ENCODE results near the gene RAB11FIP4.

RAB11FIP4 gene

GRCh38 chr17:31561469-31562375, 170.2 kb downstream of the RAB11FIP4 start (continued):
- TF ChIP-seq IKZF3 (tag by site-specific recombination; IDR thresholded peaks at IDR 0.05) (0 out of 2 replicates have a peak, but pooled peaks have one; percentile 19), ZNF26 (tag by site-specific recombination; IDR thresholded peaks at IDR 0.05) (no peak), ZNF692 (tag by site-specific recombination; IDR thresholded peaks at IDR 0.05) (no peak), GLIS2 (tag by site-specific recombination; IDR thresholded peaks at IDR 0.05) (0 out of 2 replicates have a peak, but pooled peaks have one; percentile 21), ZBTB26 (tag by site-specific recombination; optimal IDR thresholded peaks at IDR 0.05) (no peak), ZNF423 (tag by site-specific recombination; IDR thresholded peaks at IDR 0.05) (no peak), ZNF596 (tag by site-specific recombination; IDR thresholded peaks at IDR 0.05) (no peak), ZNF704 (tag by site-specific recombination; IDR thresholded peaks at IDR 0.05) (no peak), ZNF404 (tag by site-specific recombination; IDR thresholded peaks at IDR 0.05) (no peak), YY2 (tag by site-specific recombination; IDR thresholded peaks at IDR 0.05) (no peak), ZNF112 (tag by site-specific recombination; IDR thresholded peaks at IDR 0.05) (no peak), ZNF398 (tag by site-specific recombination; IDR thresholded peaks at IDR 0.05) (no peak), ZBTB44 (tag by site-specific recombination; IDR thresholded peaks at IDR 0.05) (no peak), BCL11A (tag by site-specific recombination; IDR thresholded peaks at IDR 0.05; ENCODE audit: low read depth) (no peak), HOXA7 (CRISPR knock-in tag; IDR thresholded peaks at IDR 0.05; ENCODE audit: borderline replicate concordance) (no peak), ZNF654 (tag by site-specific recombination; IDR thresholded peaks at IDR 0.05; ENCODE audit: low read depth) (no peak), PRDM10 (tag by site-specific recombination; IDR thresholded peaks at IDR 0.05) (no peak), ZFHX2 (tag by site-specific recombination; conservative IDR thresholded peaks at IDR 0.05) (no peak), ZBTB11 (tag by site-specific recombination; conservative IDR thresholded peaks at IDR 0.05; ENCODE audit: low read depth) (no peak), ZNF560 (tag by site-specific recombination; IDR thresholded peaks at IDR 0.05; ENCODE audit: borderline replicate concordance) (no peak), ZNF600 (tag by site-specific recombination; IDR thresholded peaks at IDR 0.05) (no peak)

All from HEK293 (cell line).